ENCODE results near the gene ZNF586. TPM values are rescaled to one million over a fixed set of nuclear protein-coding genes. Genes with fewer than 3 reads are reported as not detected.
A peak's percentile ranks its signal among the peaks of the same experiment; 100 is the strongest.

Gene ZNF586
- total RNA-seq, 6 experiments from 2014 or later, result 6.4 to 8.8 (median 6.9) TPM

GRCh38 chr19:57757941-57758340 is 11.5 kb upstream of the ZNF586 start:
- H3K27me3 Mint-ChIP-seq (ENCODE audit: insufficient read depth), result peaks cover 3% of the 10 kb centered on the region; the same call in 1 of the 2 replicates
- DNase-seq, result no peak
- no peak overlapping the region for H3K27ac Mint-ChIP-seq
- TF ChIP-seq, protein P1, sequence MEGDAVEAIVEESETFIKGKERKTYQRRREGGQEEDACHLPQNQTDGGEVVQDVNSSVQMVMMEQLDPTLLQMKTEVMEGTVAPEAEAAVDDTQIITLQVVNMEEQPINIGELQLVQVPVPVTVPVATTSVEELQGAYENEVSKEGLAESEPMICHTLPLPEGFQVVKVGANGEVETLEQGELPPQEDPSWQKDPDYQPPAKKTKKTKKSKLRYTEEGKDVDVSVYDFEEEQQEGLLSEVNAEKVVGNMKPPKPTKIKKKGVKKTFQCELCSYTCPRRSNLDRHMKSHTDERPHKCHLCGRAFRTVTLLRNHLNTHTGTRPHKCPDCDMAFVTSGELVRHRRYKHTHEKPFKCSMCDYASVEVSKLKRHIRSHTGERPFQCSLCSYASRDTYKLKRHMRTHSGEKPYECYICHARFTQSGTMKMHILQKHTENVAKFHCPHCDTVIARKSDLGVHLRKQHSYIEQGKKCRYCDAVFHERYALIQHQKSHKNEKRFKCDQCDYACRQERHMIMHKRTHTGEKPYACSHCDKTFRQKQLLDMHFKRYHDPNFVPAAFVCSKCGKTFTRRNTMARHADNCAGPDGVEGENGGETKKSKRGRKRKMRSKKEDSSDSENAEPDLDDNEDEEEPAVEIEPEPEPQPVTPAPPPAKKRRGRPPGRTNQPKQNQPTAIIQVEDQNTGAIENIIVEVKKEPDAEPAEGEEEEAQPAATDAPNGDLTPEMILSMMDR (IDR thresholded peaks at IDR 0.05), result no peak
- peaks cover 88% of the 10 kb centered on the region for H3K36me3 Mint-ChIP-seq (ENCODE audit: low read depth)
- H3K4me3 Mint-ChIP-seq, result no peak overlapping the region
- peaks cover 32% of the 10 kb centered on the region for H3K9me3 Mint-ChIP-seq
- no peaks in the 10 kb centered on the region for H3K4me1 Mint-ChIP-seq (ENCODE audit: low read depth)

- Mint-ChIP-seq H3K4me1 (ENCODE audit: low read depth) (no peaks in the 10 kb centered on the region), H3K4me3 (no peak overlapping the region), H3K9me3 (peaks cover 21% of the 10 kb centered on the region), H3K27ac (no peak overlapping the region), H3K27me3 (ENCODE audit: insufficient read depth) (peaks cover 3% of the 10 kb centered on the region; the same call in 1 of the 2 replicates), H3K36me3 (ENCODE audit: low read depth) (peaks cover 82% of the 10 kb centered on the region)
- TF ChIP-seq, protein P1 (IDR thresholded peaks at IDR 0.05), result no peak
- DNase-seq, result no peak
Observed at GRCh38 chr19:57759096-57759495, 10.4 kb upstream of the ZNF586 start.

DNA sequence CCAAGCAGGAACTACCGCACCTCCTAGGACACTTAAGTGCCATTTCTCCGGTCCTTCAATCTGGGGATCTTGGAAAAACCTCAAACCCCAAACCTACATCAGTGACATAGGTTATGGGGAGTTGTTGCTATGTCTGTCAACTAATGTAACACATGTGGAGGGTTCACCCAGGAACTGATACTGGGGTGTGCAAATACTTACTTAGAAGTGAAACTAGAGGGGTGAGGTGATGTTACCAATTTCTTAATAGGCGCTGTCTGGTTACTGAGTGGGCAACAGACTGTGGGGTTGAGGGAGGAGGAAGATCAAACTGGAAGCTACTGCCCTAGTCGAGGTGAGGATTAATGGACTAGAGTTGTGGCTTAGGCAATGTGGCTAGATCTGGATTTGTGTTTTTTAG is 1.9 kb downstream of the ZNF586 start:
- H3K36me3 Mint-ChIP-seq (ENCODE audit: low read depth), result peaks cover 68% of the 10 kb centered on the region
- H3K4me3 Mint-ChIP-seq, result peak overlapping the region; percentile 61
- TF ChIP-seq, protein P1 (IDR thresholded peaks at IDR 0.05), result no peak
- peaks cover 15% of the 10 kb centered on the region for H3K4me1 Mint-ChIP-seq (ENCODE audit: low read depth)
- H3K27me3 Mint-ChIP-seq (ENCODE audit: insufficient read depth), result peaks cover 2% of the 10 kb centered on the region; the same call in 1 of the 2 replicates
- no peak overlapping the region for H3K27ac Mint-ChIP-seq
- DNase-seq, result no peak
- H3K9me3 Mint-ChIP-seq, result peaks cover 63% of the 10 kb centered on the region

DNA sequence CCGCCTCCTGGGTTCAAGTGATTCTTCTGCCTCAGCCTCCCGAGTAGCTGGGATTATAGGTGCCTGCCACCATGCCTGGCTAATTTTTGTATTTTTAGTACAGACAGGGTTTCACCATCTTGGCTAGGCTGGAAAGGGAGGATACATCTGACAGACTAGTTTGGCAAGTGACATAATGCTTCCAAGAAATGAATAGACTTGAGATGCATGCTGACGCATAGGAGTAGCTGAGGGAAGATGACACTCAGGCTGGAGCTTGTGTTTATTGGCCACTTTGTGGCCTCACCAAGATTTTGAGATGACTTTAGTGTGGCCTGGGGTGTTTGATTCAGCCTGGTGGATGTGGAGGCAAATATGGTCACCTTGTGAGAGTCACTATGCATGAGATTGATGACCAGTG is 4.0 kb downstream of the ZNF586 start:
- no peak overlapping the region for H3K27ac Mint-ChIP-seq
- peaks cover 76% of the 10 kb centered on the region for H3K9me3 Mint-ChIP-seq

GRCh38 chr19:57776764-57777296 is 7.4 kb downstream of the ZNF586 start:
- H3K27ac Mint-ChIP-seq, result no peak overlapping the region
- H3K36me3 Mint-ChIP-seq (ENCODE audit: low read depth), result peaks cover 79% of the 10 kb centered on the region
- H3K9me3 Mint-ChIP-seq, result peaks cover 76% of the 10 kb centered on the region
- DNase-seq, result no peak
- H3K4me1 Mint-ChIP-seq (ENCODE audit: low read depth), result no peaks in the 10 kb centered on the region
- TF ChIP-seq, protein P1 (IDR thresholded peaks at IDR 0.05), result no peak
- no peak overlapping the region for H3K4me3 Mint-ChIP-seq
- H3K27me3 Mint-ChIP-seq (ENCODE audit: insufficient read depth), result no peaks in the 10 kb centered on the region

More for the DNA sequence above, 4.0 kb downstream of the ZNF586 start:
- Mint-ChIP-seq H3K36me3 (ENCODE audit: low read depth) (peaks cover 76% of the 10 kb centered on the region), H3K4me1 (ENCODE audit: low read depth) (peaks cover 15% of the 10 kb centered on the region), H3K4me3 (no peak overlapping the region), H3K27me3 (ENCODE audit: insufficient read depth) (peaks cover 2% of the 10 kb centered on the region; the same call in 1 of the 2 replicates)
- DNase-seq, result no peak
- TF ChIP-seq, protein P1 (IDR thresholded peaks at IDR 0.05), result no peak
